HepG2 (cell line): ENCODE measurements around the gene VSTM4. TPM values are rescaled to one million over a fixed set of nuclear protein-coding genes. Genes with fewer than 3 reads are reported as not detected.

Experiments used
- ATAC-seq: fragments of 200-7000 bp; cut with Tn5 transposase; 3 replicates; pipeline ENCODE4 v1.9.1; 2020; ENCODE audit warnings: mild to moderate bottlenecking, moderate library complexity
- BruUV-seq: library from RNA; stranded (reverse); fragments of 400-500 nt; replicated peaks from 2 replicates; lab custom pipeline; 2021; lab: Mats Ljungman, UMichigan
- CTCF ChIA-PET: fragments of 300-600 bp; formaldehyde crosslinking; extraction: SDS; loops from one replicate; lab custom pipeline; 2021; ENCODE audit warnings: low total read pairs, inconsistent platforms, low intra/inter-chr PET ratio; lab: Yijun Ruan, JAX
- POLR2A ChIA-PET: fragments of 350-600 bp; sonication (Branson Sonifier 250); formaldehyde crosslinking; loops from one replicate; lab custom pipeline; 2020; ENCODE audit warnings: antibody characterized with exemption, inconsistent platforms; lab: Yijun Ruan, JAX
- DNase-seq: peaks from one replicate; pipeline ENCODE4 v3.0.0-alpha.2; 2015; ENCODE audit warnings: low spot score
- FAIRE-seq: peaks from 3 replicates; lab custom pipeline; 2011; peaks lifted over from hg19 to GRCh38; lab: Jason Lieb, UNC
- H2AFZ ChIP-seq: one replicate; pipeline ENCODE4 v1.6.1; 2011; ENCODE audit warnings: low read length, inconsistent platforms
- H3K27ac ChIP-seq: fragments of 300-600 bp; 3 replicates; pipeline ENCODE4 v1.8.0; 2011; ENCODE audit warnings: mixed run types, mild to moderate bottlenecking, mixed read lengths, low read length, inconsistent platforms; ENCODE audit not compliant: insufficient read depth; ENCODE audit errors: extremely low read length
- H3K27me3 ChIP-seq, 2 experiments: fragments of 200-600 bp in 1 of 2; 2 replicates in 1 of 2; 3 replicates in 1 of 2; pipeline versions ENCODE4 v1.6.0 to v1.8.0; 2011; ENCODE audit warnings: low read length in 2 of 2, mild to moderate bottlenecking in 2 of 2, moderate library complexity in 2 of 2, inconsistent platforms in 1 of 2; ENCODE audit not compliant: insufficient read depth in 2 of 2, control insufficient read depth in 1 of 2
- H3K36me3 ChIP-seq, 2 experiments: fragments of 200-600 bp in 1 of 2; replicated peaks in 1 of 2; 2 replicates in 1 of 2; 3 replicates in 1 of 2; pipeline versions ENCODE4 v1.5.1 to v1.8.0; 2011; ENCODE audit warnings: low read length in 2 of 2, inconsistent platforms in 1 of 2; ENCODE audit not compliant: insufficient read depth in 2 of 2, control insufficient read depth in 1 of 2
- H3K4me1 ChIP-seq: 2 replicates; pipeline ENCODE4 v1.5.1; 2012; ENCODE audit warnings: low read length, inconsistent platforms; ENCODE audit not compliant: insufficient read depth
- H3K4me2 ChIP-seq: 2 replicates; pipeline ENCODE4 v1.6.0; 2011; ENCODE audit warnings: low read depth, low read length, inconsistent platforms
- H3K4me3 ChIP-seq, 3 experiments: fragments of 200-600 bp in 1 of 3; sonication (generic), shearing (Covaris generic) in 1 of 3; replicated peaks in 1 of 3; 2 replicates each; pipeline ENCODE4 v1.5.1; 2011 to 2016; ENCODE audit warnings: low read length in 3 of 3, inconsistent platforms in 2 of 3, low read depth in 2 of 3, mild to moderate bottlenecking in 2 of 3, control low read depth in 1 of 3, mixed read lengths in 1 of 3; ENCODE audit not compliant: insufficient read depth in 1 of 3
- H3K79me2 ChIP-seq: one replicate; pipeline ENCODE4 v1.6.1; 2011; ENCODE audit warnings: low read length, inconsistent platforms; ENCODE audit not compliant: insufficient read depth
- H3K9ac ChIP-seq: 2 replicates; pipeline ENCODE4 v1.6.0; 2011; ENCODE audit warnings: mild to moderate bottlenecking, low read depth, low read length, inconsistent platforms; ENCODE audit not compliant: insufficient read depth
- H3K9me3 ChIP-seq: 2 replicates; pipeline ENCODE4 v1.5.1; 2012; ENCODE audit warnings: mild to moderate bottlenecking, low read length
- H4K20me1 ChIP-seq: 2 replicates; pipeline ENCODE4 v1.6.0; 2011; ENCODE audit warnings: inconsistent platforms, mild to moderate bottlenecking, low read length, moderate library complexity; ENCODE audit not compliant: insufficient read depth
- FOXJ3 ChIP-seq: sonication (generic); formaldehyde crosslinking; IDR thresholded peaks from 2 replicates; pipeline ENCODE4 v1.4.0; 2020; ENCODE audit warnings: missing genetic modification reagents, mild to moderate bottlenecking, borderline replicate concordance
- FUBP1 ChIP-seq: sonication (generic); formaldehyde crosslinking; IDR thresholded peaks from 2 replicates; pipeline ENCODE4 v1.5.1; 2020; ENCODE audit warnings: missing genetic modification reagents, mild to moderate bottlenecking, borderline replicate concordance
- GFI1 ChIP-seq: sonication (generic); formaldehyde crosslinking; IDR thresholded peaks from 2 replicates; pipeline ENCODE4 v1.5.0; 2020; ENCODE audit warnings: missing genetic modification reagents, mild to moderate bottlenecking, borderline replicate concordance
- SRSF9 ChIP-seq: fragments of 200-400 bp; formaldehyde crosslinking; IDR thresholded peaks from 2 replicates; pipeline ENCODE4 v1.6.1; 2018; ENCODE audit warnings: borderline replicate concordance, mild to moderate bottlenecking, low read depth, low read length; ENCODE audit not compliant: insufficient read depth, poor library complexity, severe bottlenecking
- SSRP1 ChIP-seq: IDR thresholded peaks from 2 replicates; pipeline ENCODE4 v1.6.1; 2016; ENCODE audit warnings: control low read depth
- ZNF34 ChIP-seq: sonication (generic); formaldehyde crosslinking; IDR thresholded peaks from 2 replicates; pipeline ENCODE4 v1.4.0; 2020; ENCODE audit warnings: mild to moderate bottlenecking, missing genetic modification reagents, borderline replicate concordance
- ZNF574 ChIP-seq: sonication (generic); formaldehyde crosslinking; IDR thresholded peaks from 2 replicates; pipeline ENCODE4 v1.4.0; 2020; ENCODE audit warnings: missing genetic modification reagents
- ZSCAN29 ChIP-seq: sonication (generic); formaldehyde crosslinking; conservative IDR thresholded peaks from 2 replicates; pipeline ENCODE4 v1.4.0; 2020; ENCODE audit warnings: mild to moderate bottlenecking, missing genetic modification reagents
- whole genome bisulfite sequencing: methylation state at CpG from one replicate; pipeline ENCODE4 v1.1.6; 2017; ENCODE audit warnings: low lambda C conversion rate; 5-methylcytosine and 5-hydroxymethylcytosine counted together
- in situ Hi-C: cut with HindIII; loops from 2 replicates; pipeline ENCODE4 v1.10.0; 2017; ENCODE audit warnings: low pct_unique_long_range_greater_than_20kb; ENCODE audit not compliant: extremely low pct_ligation_motif_present
- intact Hi-C: fragments of 100-400 bp; cut with micrococcal nuclease; formaldehyde crosslinking; loops from one replicate; pipeline ENCODE4 v1.10.0; 2022; ENCODE audit not compliant: unreplicated experiment
- polyA plus RNA-seq, 8 experiments: library from polyadenylated mRNA; depleted of rRNA in 3 of 8; stranded (reverse) in 7 of 8; unstranded in 1 of 8; fragments of >200 nt; fragmentation: Illumina TruSeq in 4 of 8; extraction: Trizol in 4 of 8; gene quantifications; 2 replicates each; pipeline versions ENCODE4 v1.2.1 to v1.2.3, GENCODE V29; 2011 to 2016; ENCODE audit warnings: low read depth in 4 of 8, missing spikeins in 1 of 8, mixed read lengths in 1 of 8; ENCODE audit not compliant: insufficient read depth in 1 of 8
- total RNA-seq, 5 experiments: library from RNA; depleted of rRNA; stranded (reverse); fragments of >200 nt; fragmentation: Illumina TruSeq; extraction: Trizol; gene quantifications; 2 replicates each; pipeline ENCODE4 v1.2.3, GENCODE V29; 2016; ENCODE audit warnings: low read depth in 1 of 5
- TF ChIP-seq, protein P1 (sequence below): sonication (generic); formaldehyde crosslinking; IDR thresholded peaks from 2 replicates; pipeline ENCODE4 v1.4.0; 2020; ENCODE audit warnings: missing genetic modification reagents

Gene VSTM4
- total and polyA plus RNA-seq, 2 of the 13 experiments (the other 11 are each of a cell fraction or from before 2014, with no cell fraction given), result not detected

- TF ChIP-seq ZNF574 (CRISPR knock-in tag) (no peak), FOXJ3 (CRISPR knock-in tag) (no peak)
- TF ChIP-seq, all 625 proteins: peak for 0
These were observed 104.5 kb downstream of the VSTM4 start (continued) for GRCh38 chr10:49010865-49011264.

DNA sequence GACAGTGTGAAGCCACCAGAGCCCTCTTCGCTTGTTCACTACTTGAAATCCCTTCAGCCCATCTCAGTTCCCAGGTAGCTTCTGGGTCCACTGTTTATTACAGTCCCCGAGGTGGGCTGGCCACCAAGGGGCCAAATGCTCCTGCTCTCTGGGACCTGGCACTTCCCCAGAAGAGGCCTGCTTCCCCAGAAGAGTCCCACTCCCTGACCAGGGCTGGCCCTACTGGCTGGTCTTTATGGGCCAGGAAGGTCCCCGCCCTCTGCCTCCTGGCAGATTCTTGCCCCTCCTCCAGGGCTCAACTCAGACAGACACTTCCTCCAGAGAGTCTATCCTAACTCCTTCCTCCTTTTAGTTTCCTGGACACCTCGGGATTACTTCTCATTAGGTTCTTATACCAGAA, 105.0 kb downstream of the VSTM4 start:
- no peaks in the 10 kb centered on the region for H3K79me2 ChIP-seq
- intact Hi-C loops (no loop called here), in situ Hi-C loops (no loop called here)
- no peak for DNase-seq
- no peak for ATAC-seq
- H3K27me3 ChIP-seq, result no peaks in the 10 kb centered on the region; a peak in 1 of 5 replicates
- no peaks in the 10 kb centered on the region for H4K20me1 ChIP-seq
- no peak overlapping the region for H3K4me2 ChIP-seq
- H3K27ac ChIP-seq, result no peak overlapping the region
- H2AFZ ChIP-seq, result no peak overlapping the region
- ChIA-PET CTCF (no interaction called here), POLR2A (no interaction called here)
- H3K9ac ChIP-seq, result no peak overlapping the region
- H3K9me3 ChIP-seq, result no peaks in the 10 kb centered on the region
- no peak overlapping the region for H3K4me3 ChIP-seq
- no peaks in the 10 kb centered on the region for H3K4me1 ChIP-seq
- BruUV-seq, result no TSS peak
- TF ChIP-seq ZNF34 (no peak), SSRP1 (CRISPR knock-in tag) (no peak), SRSF9 (no peak), GFI1 (CRISPR knock-in tag) (no peak), FUBP1 (CRISPR knock-in tag) (no peak), ZSCAN29 (CRISPR knock-in tag) (no peak)
- TF ChIP-seq, protein P1, sequence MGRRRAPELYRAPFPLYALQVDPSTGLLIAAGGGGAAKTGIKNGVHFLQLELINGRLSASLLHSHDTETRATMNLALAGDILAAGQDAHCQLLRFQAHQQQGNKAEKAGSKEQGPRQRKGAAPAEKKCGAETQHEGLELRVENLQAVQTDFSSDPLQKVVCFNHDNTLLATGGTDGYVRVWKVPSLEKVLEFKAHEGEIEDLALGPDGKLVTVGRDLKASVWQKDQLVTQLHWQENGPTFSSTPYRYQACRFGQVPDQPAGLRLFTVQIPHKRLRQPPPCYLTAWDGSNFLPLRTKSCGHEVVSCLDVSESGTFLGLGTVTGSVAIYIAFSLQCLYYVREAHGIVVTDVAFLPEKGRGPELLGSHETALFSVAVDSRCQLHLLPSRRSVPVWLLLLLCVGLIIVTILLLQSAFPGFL, result no peak
- no peak for FAIRE-seq
- no peaks in the 10 kb centered on the region for H3K36me3 ChIP-seq
- WGBS, result 9% methylated on average over 4 of the region's 4 CpGs
